Neural progenitor cell (in vitro differentiated cells): ENCODE measurements around the gene PEF1. TPM values are rescaled to one million over a fixed set of nuclear protein-coding genes. Genes with fewer than 3 reads are reported as not detected.

ENCODE experiments used
- DNase-seq: peaks from one replicate; pipeline ENCODE4 v3.0.0-alpha.2; 2016; ENCODE audit warnings: low spot score
- H2AFZ ChIP-seq: fragments of 200-600 bp; sonication (generic); replicated peaks from 2 replicates; pipeline ENCODE4 v1.6.1; 2016; ENCODE audit warnings: antibody characterized with exemption
- H3F3A ChIP-seq: fragments of 200-600 bp; sonication (generic); 2 replicates; pipeline ENCODE4 v1.6.1; 2016; ENCODE audit warnings: antibody characterized with exemption, low read depth
- H3K27ac ChIP-seq: fragments of 200-600 bp; sonication (generic); 2 replicates; pipeline ENCODE4 v1.5.1; 2016; ENCODE audit warnings: mild to moderate bottlenecking
- H3K27me3 ChIP-seq: fragments of 200-600 bp; sonication (generic); 2 replicates; pipeline ENCODE4 v1.6.1; 2016; ENCODE audit warnings: mild to moderate bottlenecking, moderate library complexity
- H3K36me3 ChIP-seq: fragments of 200-600 bp; sonication (generic); 2 replicates; pipeline ENCODE4 v1.5.1; 2016
- H3K4me1 ChIP-seq: fragments of 200-600 bp; sonication (generic); 2 replicates; pipeline ENCODE4 v1.6.1; 2016; ENCODE audit warnings: mixed run types
- H3K4me2 ChIP-seq: fragments of 200-600 bp; sonication (generic); 2 replicates; pipeline ENCODE4 v1.6.1; 2016
- H3K4me3 ChIP-seq: fragments of 200-600 bp; sonication (generic); 2 replicates; pipeline ENCODE4 v1.5.1; 2016
- H3K79me2 ChIP-seq: fragments of 200-600 bp; sonication (generic); 2 replicates; pipeline ENCODE4 v1.6.1; 2016; ENCODE audit warnings: low read depth
- H3K9ac ChIP-seq: fragments of 200-600 bp; sonication (generic); 2 replicates; pipeline ENCODE4 v1.6.1; 2016
- H3K9me3 ChIP-seq: fragments of 200-600 bp; sonication (generic); 2 replicates; pipeline ENCODE4 v1.5.1; 2016; ENCODE audit warnings: low read depth
- H4K20me1 ChIP-seq: fragments of 200-600 bp; sonication (generic); 2 replicates; pipeline ENCODE4 v1.6.1; 2016; ENCODE audit warnings: low read depth
- H3K27ac Mint-ChIP-seq: 3 replicates; pipeline ENCODE4 v1.8.0; 2021; ENCODE audit warnings: mixed read lengths
- H3K27me3 Mint-ChIP-seq: 2 replicates; pipeline ENCODE4 v1.8.0; 2022; ENCODE audit warnings: low read depth, mild to moderate bottlenecking, inconsistent platforms, moderate library complexity, mixed read lengths; ENCODE audit not compliant: insufficient read depth
- H3K36me3 Mint-ChIP-seq: 3 replicates; pipeline ENCODE4 v1.8.0; 2021; ENCODE audit warnings: mixed read lengths
- H3K4me1 Mint-ChIP-seq: 3 replicates; pipeline ENCODE4 v1.8.0; 2021; ENCODE audit warnings: mixed read lengths
- H3K4me3 Mint-ChIP-seq: 3 replicates; pipeline ENCODE4 v1.8.0; 2021; ENCODE audit warnings: mild to moderate bottlenecking, moderate library complexity, mixed read lengths
- H3K9me3 Mint-ChIP-seq: 3 replicates; pipeline ENCODE4 v1.8.0; 2020; ENCODE audit warnings: mixed read lengths
- CTCF ChIP-seq: fragments of 200-600 bp; sonication (generic); IDR thresholded peaks from 2 replicates; pipeline ENCODE4 v1.5.1; 2017; ENCODE audit warnings: antibody characterized with exemption, mild to moderate bottlenecking
- EZH2 ChIP-seq: fragments of 200-600 bp; sonication (generic); IDR thresholded peaks from 2 replicates; pipeline ENCODE4 v1.6.1; 2017; ENCODE audit warnings: antibody characterized with exemption, mild to moderate bottlenecking, moderate library complexity
- EZH2phosphoT487 ChIP-seq: fragments of 200-600 bp; sonication (generic); IDR thresholded peaks from 2 replicates; pipeline ENCODE4 v1.6.1; 2017; ENCODE audit warnings: antibody characterized with exemption
- total RNA-seq: library from RNA; depleted of rRNA; stranded (reverse); fragments of >200 nt; gene quantifications from 2 replicates; pipeline ENCODE4 v1.2.3, GENCODE V29; 2015; ENCODE audit warnings: low replicate concordance

Gene PEF1
- total RNA-seq, 1 donor from 2014 or later, result 30.7 TPM

DNA sequence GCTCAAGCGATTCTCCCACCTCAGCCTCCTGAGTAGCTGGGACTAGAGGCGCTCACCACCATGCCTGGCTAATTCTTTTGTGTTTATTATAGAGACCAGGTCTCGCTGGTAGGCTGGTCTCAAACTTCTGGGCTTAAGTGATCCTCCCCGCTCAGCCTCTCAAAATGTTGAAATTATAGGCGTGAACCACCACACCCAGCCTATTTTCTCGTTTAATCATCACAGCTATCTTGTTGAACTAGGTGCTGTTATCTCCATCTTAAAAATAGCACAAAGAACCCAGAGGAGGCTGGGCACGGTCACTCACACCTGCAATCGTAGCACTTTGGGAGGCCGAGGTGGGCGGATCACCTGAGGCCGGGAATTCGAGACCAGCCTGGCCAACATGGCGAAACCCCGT is 31.1 kb upstream of the PEF1 start:
- H3K4me3 Mint-ChIP-seq, result no peak overlapping the region
- Histone ChIP-seq H3K27ac (no peak overlapping the region), H3K4me2 (no peak overlapping the region), H4K20me1 (no peaks in the 10 kb centered on the region), H3K27me3 (no peaks in the 10 kb centered on the region), H3K4me1 (peaks cover 4% of the 10 kb centered on the region), H3F3A (no peaks in the 10 kb centered on the region), H3K79me2 (no peaks in the 10 kb centered on the region), H3K4me3 (no peak overlapping the region), H2AFZ (no peak overlapping the region), H3K9ac (no peak overlapping the region), H3K9me3 (no peaks in the 10 kb centered on the region), H3K36me3 (no peaks in the 10 kb centered on the region)
- no peak for DNase-seq
- no peaks in the 10 kb centered on the region for H3K36me3 Mint-ChIP-seq
- no peak for TF ChIP-seq EZH2
- TF ChIP-seq CTCF, result no peak
- TF ChIP-seq EZH2phosphoT487, result no peak
- peaks cover 15% of the 10 kb centered on the region for H3K4me1 Mint-ChIP-seq
- H3K27ac Mint-ChIP-seq, result no peak overlapping the region
- peaks cover 7% of the 10 kb centered on the region for H3K27me3 Mint-ChIP-seq
- H3K9me3 Mint-ChIP-seq, result no peaks in the 10 kb centered on the region

- peaks cover 4% of the 10 kb centered on the region for H3K27me3 Mint-ChIP-seq
- H3K4me3 Mint-ChIP-seq, result no peak overlapping the region
- no peak overlapping the region for H3K9ac ChIP-seq
Observed at GRCh38 chr1:31675161-31675560, 30.5 kb upstream of the PEF1 start.

DNA sequence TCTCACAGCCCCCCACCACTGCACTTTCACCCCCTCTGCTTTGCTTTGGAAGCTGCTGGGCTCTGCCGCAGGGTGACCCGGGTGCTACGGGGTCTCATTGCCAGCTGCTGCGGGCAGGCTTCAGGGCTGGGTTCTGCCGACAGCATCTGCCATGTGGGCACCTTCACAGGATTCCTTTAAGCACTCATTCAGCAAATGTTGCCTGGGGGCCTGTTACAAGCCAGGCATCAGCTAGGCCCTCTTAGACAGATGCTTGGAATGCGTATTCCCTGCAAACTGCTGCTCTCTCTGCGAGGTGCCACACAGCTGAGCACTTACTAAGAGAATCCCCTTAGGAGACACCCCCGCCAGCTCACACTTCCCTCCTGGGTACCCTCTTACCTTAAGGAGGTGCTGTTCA is 29.9 kb upstream of the PEF1 start:
- H3K4me3 Mint-ChIP-seq, result no peak overlapping the region
- no peak overlapping the region for H3K9ac ChIP-seq
- H3K27ac Mint-ChIP-seq, result peak overlapping the region; percentile 66
- H3K27ac ChIP-seq, result no peak overlapping the region
- DNase-seq, result no peak
- H3K79me2 ChIP-seq, result no peaks in the 10 kb centered on the region
- no peaks in the 10 kb centered on the region for H3K9me3 Mint-ChIP-seq
- H4K20me1 ChIP-seq, result no peaks in the 10 kb centered on the region
- H3K4me1 Mint-ChIP-seq, result peaks cover 15% of the 10 kb centered on the region
- H3K9me3 ChIP-seq, result no peaks in the 10 kb centered on the region
- no peaks in the 10 kb centered on the region for H3K36me3 Mint-ChIP-seq
- H3K4me2 ChIP-seq, result no peak overlapping the region
- H2AFZ ChIP-seq, result no peak overlapping the region
- H3K27me3 ChIP-seq, result no peaks in the 10 kb centered on the region
- H3F3A ChIP-seq, result no peaks in the 10 kb centered on the region
- H3K36me3 ChIP-seq, result no peaks in the 10 kb centered on the region
- H3K4me3 ChIP-seq, result no peak overlapping the region
- TF ChIP-seq CTCF (no peak), EZH2phosphoT487 (no peak), EZH2 (no peak)
- peaks cover 5% of the 10 kb centered on the region for H3K27me3 Mint-ChIP-seq
- peaks cover 13% of the 10 kb centered on the region for H3K4me1 ChIP-seq

More at GRCh38 chr1:31675161-31675560, 30.5 kb upstream of the PEF1 start:
- no peak for DNase-seq
- no peak overlapping the region for H2AFZ ChIP-seq
- no peaks in the 10 kb centered on the region for H3K27me3 ChIP-seq
- no peaks in the 10 kb centered on the region for H3K36me3 ChIP-seq
- Mint-ChIP-seq H3K27ac (peak overlapping the region; percentile 82), H3K9me3 (no peaks in the 10 kb centered on the region), H3K36me3 (no peaks in the 10 kb centered on the region), H3K4me1 (peaks cover 14% of the 10 kb centered on the region)
- no peak overlapping the region for H3K4me2 ChIP-seq
- no peak for TF ChIP-seq CTCF
- TF ChIP-seq EZH2, result no peak
- no peak for TF ChIP-seq EZH2phosphoT487
- no peaks in the 10 kb centered on the region for H4K20me1 ChIP-seq
- H3K9me3 ChIP-seq, result no peaks in the 10 kb centered on the region
- peaks cover 10% of the 10 kb centered on the region for H3K4me1 ChIP-seq
- no peak overlapping the region for H3K27ac ChIP-seq
- no peak overlapping the region for H3K4me3 ChIP-seq
- no peaks in the 10 kb centered on the region for H3F3A ChIP-seq
- H3K79me2 ChIP-seq, result no peaks in the 10 kb centered on the region

DNA sequence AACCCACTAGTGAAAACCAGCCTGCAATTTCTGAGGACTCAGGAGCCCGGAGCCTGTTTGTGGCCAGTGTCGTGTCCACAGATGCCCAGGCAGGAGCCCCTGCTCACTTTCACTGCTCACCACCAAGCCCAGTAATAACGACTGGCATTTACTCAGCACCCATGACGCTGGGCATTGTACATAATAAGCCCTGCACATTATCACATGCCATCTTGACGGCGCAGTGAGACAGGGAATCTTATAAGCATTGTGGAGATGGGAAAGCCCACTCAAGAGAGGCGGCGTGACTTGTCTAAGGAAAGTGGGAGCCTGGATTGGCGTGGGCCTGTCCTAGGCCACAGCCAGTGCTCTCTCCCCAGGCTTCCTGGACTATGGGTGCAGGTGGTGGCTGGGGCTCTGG is 28.8 kb upstream of the PEF1 start:
- Histone ChIP-seq H3K4me1 (peaks cover 13% of the 10 kb centered on the region), H4K20me1 (no peaks in the 10 kb centered on the region), H2AFZ (peak overlapping the region; percentile 26), H3K79me2 (no peaks in the 10 kb centered on the region), H3K36me3 (no peaks in the 10 kb centered on the region), H3K9ac (no peak overlapping the region), H3K27me3 (no peaks in the 10 kb centered on the region), H3K9me3 (no peaks in the 10 kb centered on the region), H3K4me3 (no peak overlapping the region), H3K4me2 (no peak overlapping the region), H3F3A (no peaks in the 10 kb centered on the region), H3K27ac (no peak overlapping the region)
- Mint-ChIP-seq H3K4me3 (no peak overlapping the region), H3K36me3 (no peaks in the 10 kb centered on the region), H3K27me3 (peaks cover 8% of the 10 kb centered on the region), H3K27ac (no peak overlapping the region), H3K9me3 (no peaks in the 10 kb centered on the region), H3K4me1 (peaks cover 19% of the 10 kb centered on the region)
- TF ChIP-seq EZH2phosphoT487 (no peak), CTCF (no peak), EZH2 (no peak)
- no peak for DNase-seq
